MM.1S (cell line): Measurements from ENCODE around the gene CDC14A.

Experiments used
- CTCF ChIP-seq: fragments of 300-600 bp; sonication (generic); IDR thresholded peaks from 2 replicates; pipeline ENCODE4 v1.5.1; 2016; ENCODE audit warnings: antibody characterized with exemption, low read length, mixed read lengths
- EZH2 ChIP-seq: fragments of 300-600 bp; sonication (generic); optimal IDR thresholded peaks from 2 replicates; pipeline ENCODE3; 2017; ENCODE audit warnings: low read depth, mild to moderate bottlenecking, antibody characterized with exemption, low read length, mixed read lengths

GRCh38 chr1:100478816-100479215, 126.5 kb downstream of the CDC14A start:
- no peak for TF ChIP-seq EZH2
- no peak for TF ChIP-seq CTCF
